ENCODE measurements around the gene BIRC7. TPM values are rescaled to one million over a fixed set of nuclear protein-coding genes. Genes with fewer than 3 reads are reported as not detected.

BIRC7 gene
- total and polyA plus RNA-seq, 2 donors from 2014 or later: 0.30 to 4.0 TPM

GRCh38 chr20:63284083-63284440, 48.4 kb downstream of the BIRC7 start:
- intact Hi-C loops (cut with DNase I): no loop called here

GRCh38 chr20:63284544-63284949, 48.8 kb downstream of the BIRC7 start:
- no peak for TF ChIP-seq CTCF (IDR thresholded peaks at IDR 0.05; ENCODE audit: borderline replicate concordance, extremely low read depth, insufficient read depth)
- H3K9me3 ChIP-seq (ENCODE audit: control insufficient read depth in 2 of 3, insufficient read depth in 1 of 3, low read length in 3 of 3): no peaks in the 10 kb centered on the region
- no peaks in the 10 kb centered on the region for H3K4me1 ChIP-seq (ENCODE audit: control insufficient read depth in 2 of 3, insufficient read depth in 2 of 3, low read depth in 1 of 3, low read length in 3 of 3)
- H3K27ac ChIP-seq (ENCODE audit: low read depth in 2 of 2, low read length in 2 of 2): no peak overlapping the region
- peak in 1 of 5 donors; percentile 78 for DNase-seq
- H3K9ac ChIP-seq (ENCODE audit: low read length in 3 of 3): no peak overlapping the region
- H3K27me3 ChIP-seq (ENCODE audit: control insufficient read depth, insufficient read depth, low read length): no peaks in the 10 kb centered on the region
- intact Hi-C loops (cut with DNase I): no loop called here
- FAIRE-seq: no peak
- peaks cover 0 to 8% (median under 1%) of the 10 kb centered on the region in 3 donors for H3K36me3 ChIP-seq (ENCODE audit: control insufficient read depth in 2 of 3, insufficient read depth in 3 of 3, low read length in 3 of 3)
- H3K4me3 ChIP-seq (ENCODE audit: low read length in 3 of 3): no peak overlapping the region

More at GRCh38 chr20:63284083-63284440, 48.4 kb downstream of the BIRC7 start:
- H3K27me3 ChIP-seq (ENCODE audit: control insufficient read depth, insufficient read depth, low read length): no peaks in the 10 kb centered on the region
- H3K4me3 ChIP-seq (ENCODE audit: low read length in 3 of 3): no peak overlapping the region
- no peaks in the 10 kb centered on the region for H3K9me3 ChIP-seq (ENCODE audit: control insufficient read depth in 2 of 3, insufficient read depth in 1 of 3, low read length in 3 of 3)
- H3K4me1 ChIP-seq (ENCODE audit: control insufficient read depth in 2 of 3, insufficient read depth in 2 of 3, low read depth in 1 of 3, low read length in 3 of 3): no peaks in the 10 kb centered on the region
- FAIRE-seq (no peak), DNase-seq (no peak)
- peaks cover 0 to 10% (median 3%) of the 10 kb centered on the region in 3 donors for H3K36me3 ChIP-seq (ENCODE audit: control insufficient read depth in 2 of 3, insufficient read depth in 3 of 3, low read length in 3 of 3)
- H3K9ac ChIP-seq (ENCODE audit: low read length in 3 of 3): no peak overlapping the region
- TF ChIP-seq CTCF (IDR thresholded peaks at IDR 0.05; ENCODE audit: borderline replicate concordance, extremely low read depth, insufficient read depth): no peak
- H3K27ac ChIP-seq (ENCODE audit: low read depth in 2 of 2, low read length in 2 of 2): no peak overlapping the region

- Histone ChIP-seq H3K36me3 (ENCODE audit: control insufficient read depth in 2 of 3, insufficient read depth in 3 of 3, low read length in 3 of 3) (peaks cover 0 to 5% (median 0%) of the 10 kb centered on the region in 3 donors), H3K27ac (ENCODE audit: low read depth in 2 of 2, low read length in 2 of 2) (no peak overlapping the region), H3K4me3 (ENCODE audit: low read length in 3 of 3) (no peak overlapping the region), H3K9me3 (ENCODE audit: control insufficient read depth in 2 of 3, insufficient read depth in 1 of 3, low read length in 3 of 3) (no peaks in the 10 kb centered on the region), H3K4me1 (ENCODE audit: control insufficient read depth in 2 of 3, insufficient read depth in 2 of 3, low read depth in 1 of 3, low read length in 3 of 3) (no peaks in the 10 kb centered on the region), H3K27me3 (ENCODE audit: control insufficient read depth, insufficient read depth, low read length) (no peaks in the 10 kb centered on the region), H3K9ac (ENCODE audit: low read length in 3 of 3) (no peak overlapping the region)
- intact Hi-C loops (cut with DNase I): no loop called here
- DNase-seq: no peak
- TF ChIP-seq CTCF (IDR thresholded peaks at IDR 0.05; ENCODE audit: borderline replicate concordance, extremely low read depth, insufficient read depth): no peak
- no peak for FAIRE-seq
Measured at GRCh38 chr20:63284981-63285524, 49.3 kb downstream of the BIRC7 start.
